Stimulated activated CD4-positive, alpha-beta T cell treated with anti-CD3 and anti-CD28 coated beads, TNF-alpha, amount 100 ng/mL, for 4 hours (primary cell): ENCODE data around the gene CEACAM21.
"Not testable (repeated sequence)": the region's sequence is repeated elsewhere in the genome, so short reads cannot be mapped to it uniquely, and the experiment has no call there.

Experiments
- DNase-seq, 3 experiments: peaks; one replicate each; pipeline ENCODE4 v3.0.0-alpha.2; 2020; ENCODE audit warnings: low read depth in 3 of 3

CEACAM21 gene

DNA sequence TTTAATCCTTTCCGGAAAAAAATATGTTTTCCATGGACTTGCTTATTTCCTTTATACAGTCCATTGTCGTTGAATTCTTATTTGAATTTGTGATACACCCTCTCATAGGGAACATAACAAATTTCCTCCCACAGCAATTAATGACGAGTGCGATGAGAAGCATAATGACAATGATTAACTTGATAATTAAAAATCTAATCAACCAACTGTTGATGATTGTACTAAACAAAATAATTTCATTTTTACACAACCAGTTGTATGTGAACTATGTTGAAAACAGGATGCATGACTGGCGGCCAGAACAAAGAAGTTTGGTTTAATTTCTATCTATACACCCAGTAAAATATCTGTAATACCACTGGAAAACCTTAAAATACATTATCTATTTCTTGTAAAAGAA lies 26.1 kb upstream of the CEACAM21 start:
- DNase-seq: no peak

DNA sequence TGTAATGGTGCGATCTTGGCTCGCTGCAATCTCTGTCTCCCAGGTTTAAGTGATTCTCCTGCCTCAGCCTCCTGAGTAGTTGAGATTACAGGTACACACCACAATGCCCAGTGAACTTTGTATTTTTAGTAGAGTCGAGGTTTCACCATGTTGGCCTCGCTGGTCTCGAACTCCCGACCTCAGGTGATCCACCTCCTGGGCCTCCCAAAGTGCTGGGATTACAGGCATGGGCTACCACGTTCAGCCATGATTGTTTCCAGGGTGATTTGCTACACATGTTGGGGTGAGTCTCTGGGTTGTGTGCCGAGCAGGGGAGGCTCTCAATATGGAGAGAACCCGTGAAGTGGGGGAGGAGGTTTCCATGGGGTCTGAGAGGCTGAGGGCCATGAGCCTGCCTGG lies 24.8 kb upstream of the CEACAM21 start:
- DNase-seq: no peak

DNA sequence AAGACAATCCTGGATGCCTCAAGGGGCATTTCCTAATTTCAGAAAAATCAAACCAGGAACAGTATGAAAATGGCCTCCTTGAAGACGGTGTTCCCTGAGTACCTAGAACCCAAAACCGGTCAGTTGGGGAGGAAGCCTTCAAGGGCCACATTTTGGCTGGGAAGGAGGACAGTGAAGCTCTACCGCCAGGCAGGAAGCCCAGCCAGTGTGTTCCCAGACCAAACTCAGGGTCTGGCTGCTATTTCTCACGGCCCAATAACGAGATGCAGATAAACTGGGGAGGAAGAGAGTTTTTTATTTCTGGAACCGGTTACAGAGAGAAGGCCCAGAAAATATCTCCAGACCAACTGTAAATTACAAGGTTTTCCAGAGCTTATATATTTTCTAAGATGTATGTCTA lies 24.3 kb upstream of the CEACAM21 start:
- no peak for DNase-seq

DNA sequence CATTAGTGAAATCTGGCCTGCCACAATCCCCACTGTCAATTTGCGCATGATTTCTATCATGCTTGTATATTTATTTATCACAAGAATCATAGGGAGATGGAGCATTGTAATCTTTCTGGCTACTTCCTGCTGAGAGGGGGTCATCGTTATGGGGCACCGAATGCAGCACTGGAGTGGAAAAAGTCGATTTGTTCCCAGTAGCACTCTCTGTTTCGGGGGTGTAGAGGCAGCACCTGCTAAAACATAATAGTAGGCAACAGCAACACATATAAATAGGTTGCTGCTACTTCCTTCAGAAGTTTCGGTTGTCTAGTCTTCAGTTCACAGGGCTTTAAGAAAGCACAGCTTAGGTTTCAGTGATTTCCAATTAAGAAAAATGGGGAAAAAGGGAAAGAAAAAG lies 23.4 kb upstream of the CEACAM21 start:
- DNase-seq: no peak

DNA sequence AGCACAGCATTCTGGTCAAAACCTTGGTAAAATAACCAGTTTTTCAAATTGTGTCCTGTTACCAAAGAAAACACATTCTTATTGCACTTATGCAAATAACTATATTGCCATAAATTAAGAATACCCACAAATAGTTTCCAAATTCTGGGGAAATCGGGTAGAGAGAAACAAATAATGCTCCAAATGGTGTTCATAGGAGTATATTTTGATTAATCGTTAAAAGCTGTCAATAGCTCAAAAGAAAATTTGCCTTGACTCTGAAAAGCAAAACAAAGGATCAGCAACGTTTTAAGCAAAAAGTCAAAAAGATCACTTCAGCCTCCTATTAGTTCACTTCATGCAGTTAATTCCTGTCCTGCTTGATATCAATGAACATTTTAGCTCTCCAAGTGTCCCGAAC lies 22.2 kb upstream of the CEACAM21 start:
- no peak for DNase-seq

DNA sequence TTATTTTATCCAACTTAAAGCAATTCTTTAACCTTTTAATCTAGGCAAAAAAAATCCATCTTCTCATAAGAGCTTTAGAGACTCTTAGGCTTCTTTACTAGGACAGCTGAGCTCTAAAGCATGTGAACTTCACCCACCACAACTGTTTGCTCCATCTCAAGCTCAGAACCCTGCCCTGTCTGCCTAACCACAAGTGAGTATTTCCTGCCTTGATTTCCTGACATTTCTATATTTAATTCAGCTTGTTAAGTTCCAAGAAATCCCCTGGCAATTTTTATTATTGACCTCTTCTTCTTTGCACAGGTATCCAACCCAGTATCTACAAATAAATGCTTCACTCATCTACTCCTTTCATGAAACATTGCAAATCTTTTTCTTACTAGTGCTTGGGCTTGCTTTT lies 21.1 kb upstream of the CEACAM21 start:
- no peak for DNase-seq

DNA sequence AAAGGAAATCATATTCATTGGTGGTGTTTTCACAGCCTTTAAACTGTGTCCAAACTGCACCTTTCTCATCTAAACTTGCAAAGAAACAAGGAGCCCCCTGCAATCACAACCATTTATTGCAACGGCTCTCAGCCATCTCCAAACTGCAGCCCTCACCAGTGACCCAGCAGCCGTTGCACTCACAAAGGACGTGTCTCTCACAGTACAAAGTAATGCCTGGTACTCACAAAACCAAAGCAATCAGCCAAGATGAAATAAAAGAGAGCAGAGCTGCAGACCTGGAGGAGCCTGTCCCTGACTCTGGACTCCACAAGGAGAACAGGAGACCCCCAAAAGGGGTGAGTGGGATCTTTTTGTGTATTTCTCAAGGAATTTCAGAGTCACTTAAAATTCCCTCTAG lies 20.2 kb upstream of the CEACAM21 start:
- DNase-seq: no peak

DNA sequence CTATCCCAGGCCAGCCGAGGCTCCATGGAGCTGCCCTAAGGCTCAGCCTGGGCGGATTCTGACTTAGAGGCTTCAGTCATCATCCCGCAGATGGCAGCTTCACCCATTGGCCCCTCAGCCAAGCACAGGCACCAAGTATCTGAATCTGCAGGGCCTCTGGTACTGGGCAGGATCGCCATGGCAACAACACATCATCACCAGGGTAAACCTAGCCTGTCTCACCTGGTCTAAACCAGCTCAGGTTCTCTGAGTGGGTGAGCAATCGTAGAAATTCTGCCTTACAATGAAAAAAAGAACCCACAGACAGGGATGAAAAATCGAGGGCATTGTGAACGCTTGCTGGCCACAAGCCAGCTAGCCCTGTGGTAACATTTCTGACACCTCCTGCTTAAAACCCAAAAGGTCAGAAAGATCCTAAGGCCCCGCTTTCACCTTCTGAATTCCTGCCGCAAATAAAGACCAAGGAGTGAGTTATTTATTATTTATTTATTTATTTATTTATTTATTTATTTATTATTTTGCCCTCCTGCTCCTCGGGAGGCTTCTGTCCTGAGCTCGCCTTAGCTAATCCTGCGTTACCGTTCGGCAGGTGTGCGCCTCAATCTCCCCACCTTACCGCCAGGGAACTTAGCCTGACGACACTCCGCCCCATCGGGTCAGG lies 12.0 kb upstream of the CEACAM21 start:
- no peak for DNase-seq

DNA sequence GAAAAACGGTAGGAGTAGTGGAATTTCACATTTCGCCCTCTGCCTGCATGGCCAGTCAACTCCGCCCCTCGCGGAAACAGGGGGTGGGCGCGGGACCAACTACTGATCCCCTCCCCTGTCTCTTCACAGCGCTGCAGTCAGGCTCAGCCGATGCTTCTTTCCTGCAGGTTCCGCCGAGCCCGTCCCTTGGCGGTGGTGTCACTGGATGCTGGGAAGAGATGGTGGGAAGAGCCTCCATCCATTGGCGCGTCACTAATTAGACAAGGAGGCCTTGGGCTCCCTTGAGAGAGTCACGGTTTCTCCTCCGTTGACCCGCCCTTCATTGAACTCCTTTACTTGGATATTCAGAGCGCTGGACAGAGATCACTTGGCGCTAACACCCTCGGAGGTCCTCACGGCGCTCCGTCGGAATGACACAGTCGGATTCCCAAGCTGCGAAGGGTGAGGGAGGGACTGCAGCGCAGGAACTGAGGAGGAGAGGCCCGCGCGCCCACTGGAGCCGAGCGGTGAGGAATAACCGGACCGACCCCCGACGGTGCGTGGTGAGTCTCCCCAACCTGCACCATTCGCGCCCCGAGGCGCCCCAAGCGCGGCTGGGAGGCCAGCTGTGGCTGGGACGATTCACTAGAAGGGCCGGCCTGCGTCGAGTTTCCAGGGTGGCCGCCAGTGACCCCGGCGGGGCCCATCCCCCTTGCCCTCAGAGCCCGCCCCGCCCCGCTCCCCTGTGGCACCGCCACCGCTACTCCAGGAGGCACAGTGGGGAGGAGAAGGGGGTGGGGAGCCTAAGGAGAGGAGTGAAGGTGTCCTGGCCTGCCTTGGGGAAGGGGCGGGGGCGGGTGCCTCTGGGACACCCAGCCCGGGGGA lies 11.2 kb upstream of the CEACAM21 start:
- no peak for DNase-seq

DNA sequence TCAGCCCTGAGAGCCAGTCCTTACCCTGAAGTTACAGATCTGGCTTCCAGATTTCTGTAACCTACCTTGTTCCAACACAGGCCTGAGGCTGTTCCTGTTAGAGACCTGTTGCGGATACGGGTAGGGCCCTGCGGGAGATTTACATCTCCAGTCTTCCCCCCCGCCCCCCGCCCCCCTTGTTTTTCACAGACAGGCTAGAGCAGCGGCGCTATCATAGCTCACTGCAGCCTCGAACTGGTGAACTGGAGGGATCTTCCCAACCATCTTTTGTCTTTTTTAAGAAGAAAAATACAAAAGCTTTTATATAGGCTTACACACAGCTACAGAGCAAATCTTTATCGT lies 10.6 kb upstream of the CEACAM21 start:
- DNase-seq: no peak

DNA sequence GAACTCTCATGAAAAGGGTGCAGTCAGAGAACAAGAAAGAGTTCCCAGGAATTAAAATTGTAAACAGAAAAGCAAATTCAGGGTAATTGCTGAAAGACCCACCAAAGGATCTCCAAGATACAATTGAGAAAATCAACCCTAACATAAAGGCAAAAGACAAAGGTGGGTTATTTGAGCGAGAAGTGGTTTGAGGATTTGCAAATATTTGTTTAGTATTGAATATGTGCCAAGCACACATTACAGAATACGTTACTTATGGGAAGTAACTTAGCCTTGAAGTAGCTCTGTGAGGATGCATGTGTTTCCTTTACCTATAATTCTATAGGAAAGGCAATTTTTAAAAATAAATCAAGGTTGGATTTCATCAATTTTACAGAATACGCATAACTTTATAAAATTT lies 10.0 kb upstream of the CEACAM21 start:
- DNase-seq: no peak

DNA sequence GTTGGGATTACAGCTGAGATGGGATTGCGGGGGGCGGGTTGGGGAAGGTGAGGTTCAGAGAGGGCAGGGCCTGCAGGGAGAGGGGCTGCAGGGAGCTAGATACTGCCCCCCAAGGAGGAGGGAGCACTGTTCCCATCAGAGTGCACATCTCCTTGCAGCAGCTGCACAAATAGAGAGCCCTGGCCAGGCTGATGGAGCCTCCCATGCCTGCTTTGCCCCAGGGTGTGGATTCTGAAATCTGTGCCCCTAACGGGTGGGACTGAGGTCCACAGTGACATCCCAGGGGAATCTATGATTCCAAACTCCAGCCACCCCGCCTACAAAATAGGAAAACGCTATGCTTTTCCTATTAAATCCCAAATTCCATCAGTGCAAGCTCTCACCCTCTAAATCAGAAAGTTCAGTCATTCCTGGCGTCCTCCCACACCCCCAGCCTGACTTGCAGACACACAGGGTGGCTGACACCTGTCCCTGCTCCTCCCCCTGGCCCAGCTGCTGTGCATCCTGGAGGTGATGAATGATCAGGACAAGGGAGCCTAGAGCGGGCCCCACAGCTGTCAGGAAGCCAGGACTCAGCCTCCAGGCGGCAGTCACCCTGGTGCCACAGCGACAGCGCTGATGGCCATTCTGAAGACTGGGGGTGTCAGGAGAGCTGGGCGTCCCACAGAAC lies 6.3 kb upstream of the CEACAM21 start:
- no peak for DNase-seq

DNA sequence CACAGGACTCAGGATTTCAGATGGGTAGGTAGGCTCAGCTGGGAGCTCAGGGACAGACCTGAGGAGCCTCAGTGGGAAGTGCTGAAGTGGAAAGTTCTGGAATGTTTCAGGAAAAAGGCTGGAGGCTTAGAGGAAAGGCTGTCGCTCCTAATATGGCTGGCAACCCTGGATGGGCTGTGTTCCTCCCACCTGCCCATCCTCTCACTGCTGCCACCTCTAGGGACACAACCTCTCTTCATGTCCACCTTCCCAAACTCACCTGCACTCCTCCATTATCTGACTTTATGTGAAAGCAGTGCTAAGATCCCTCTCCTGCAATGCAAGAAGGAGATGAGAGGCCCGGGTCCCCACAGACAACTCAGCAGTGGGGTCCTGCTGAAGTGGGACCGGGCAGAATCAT lies 5.8 kb upstream of the CEACAM21 start:
- DNase-seq: no peak

DNA sequence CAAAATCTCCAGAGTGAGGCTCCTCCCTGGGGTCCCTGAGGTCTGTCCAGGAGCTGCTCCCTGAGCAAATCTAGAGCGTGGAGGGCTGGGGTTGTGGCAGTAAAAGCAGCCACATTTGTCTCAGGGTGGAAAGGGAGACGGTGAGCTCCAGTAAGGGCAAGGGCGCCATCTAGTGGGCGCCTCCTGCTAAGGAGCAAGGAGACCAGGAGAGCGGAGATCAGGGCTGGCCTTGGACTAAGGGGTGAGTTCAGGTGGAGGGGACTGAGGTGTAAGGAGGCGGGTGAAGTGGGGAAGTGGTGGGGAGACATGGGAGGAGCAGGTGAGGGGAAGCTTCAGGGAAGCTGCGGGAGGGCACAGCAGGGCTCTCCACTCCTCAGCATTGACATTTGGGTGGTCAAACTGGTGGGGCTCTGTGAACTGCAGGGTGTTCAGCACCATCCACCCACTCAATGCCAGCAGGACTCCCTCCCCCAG lies 5.3 kb upstream of the CEACAM21 start:
- peak; percentile 70 to 79 (median 75) for DNase-seq

DNA sequence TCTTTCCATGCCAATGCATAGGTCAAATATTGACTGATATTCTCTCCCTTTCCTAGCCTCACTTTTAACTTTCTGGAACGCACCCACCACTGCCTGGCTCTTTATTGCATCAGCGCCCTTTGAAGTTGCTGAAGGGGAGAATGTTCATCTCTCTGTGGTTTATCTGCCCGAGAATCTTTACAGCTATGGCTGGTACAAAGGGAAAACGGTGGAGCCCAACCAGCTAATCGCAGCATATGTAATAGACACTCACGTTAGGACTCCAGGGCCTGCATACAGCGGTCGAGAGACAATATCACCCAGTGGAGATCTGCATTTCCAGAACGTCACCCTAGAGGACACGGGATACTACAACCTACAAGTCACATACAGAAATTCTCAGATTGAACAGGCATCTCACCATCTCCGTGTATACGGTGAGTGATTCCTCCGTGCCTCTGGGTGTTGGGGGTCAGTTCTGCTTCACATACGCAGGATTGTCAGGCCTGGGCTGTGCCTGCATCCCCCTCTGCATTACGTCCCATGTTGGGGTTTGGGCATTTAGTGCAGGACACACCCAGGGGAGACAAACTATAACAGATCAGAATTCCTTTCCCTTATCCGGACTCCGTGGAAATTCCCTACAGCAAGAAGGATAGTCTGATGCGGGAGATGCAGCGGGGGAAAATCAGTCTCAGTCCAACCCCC lies 1.3 kb downstream of the CEACAM21 start:
- DNase-seq: no peak

DNA sequence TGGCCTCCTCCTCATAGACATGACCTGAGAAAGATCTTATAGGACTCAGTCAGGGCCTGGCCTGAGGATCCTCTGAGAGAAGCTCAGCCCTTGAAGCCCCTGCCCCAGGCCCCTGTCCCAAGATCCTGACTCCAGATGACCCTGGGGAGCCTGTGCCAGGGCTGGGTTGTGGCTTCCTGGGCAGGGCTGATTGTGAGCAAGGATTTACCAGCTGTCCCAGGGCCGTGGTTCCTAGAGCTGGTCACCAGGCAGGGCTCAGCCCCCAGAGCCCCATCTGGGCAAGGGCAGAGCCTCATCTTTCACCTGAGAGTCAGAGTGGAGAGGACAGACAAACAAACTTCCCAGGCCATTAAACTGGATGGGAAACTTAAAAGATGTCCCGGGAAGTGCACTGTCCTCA lies 1.9 kb downstream of the CEACAM21 start:
- DNase-seq: no peak

DNA sequence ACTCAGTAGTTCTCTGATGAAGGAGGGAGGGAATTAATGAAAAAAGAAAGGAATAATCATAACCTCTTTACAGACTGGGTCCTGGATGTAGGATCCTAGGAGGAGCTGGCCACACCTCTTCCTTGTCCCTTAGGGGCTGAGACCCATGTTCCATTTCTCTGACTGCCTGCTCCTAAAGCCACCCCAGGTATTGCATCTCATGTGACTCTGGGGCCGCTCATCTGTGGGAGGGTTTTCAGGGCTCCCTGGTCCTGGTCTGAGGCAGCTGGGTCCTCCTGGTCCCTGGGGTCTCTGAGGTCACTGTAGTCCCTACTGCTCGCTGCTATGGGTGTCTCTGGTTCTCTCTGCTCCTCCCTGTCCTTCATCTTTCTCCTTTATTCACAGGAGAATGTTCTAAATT lies 2.9 kb downstream of the CEACAM21 start:
- DNase-seq: no peak

DNA sequence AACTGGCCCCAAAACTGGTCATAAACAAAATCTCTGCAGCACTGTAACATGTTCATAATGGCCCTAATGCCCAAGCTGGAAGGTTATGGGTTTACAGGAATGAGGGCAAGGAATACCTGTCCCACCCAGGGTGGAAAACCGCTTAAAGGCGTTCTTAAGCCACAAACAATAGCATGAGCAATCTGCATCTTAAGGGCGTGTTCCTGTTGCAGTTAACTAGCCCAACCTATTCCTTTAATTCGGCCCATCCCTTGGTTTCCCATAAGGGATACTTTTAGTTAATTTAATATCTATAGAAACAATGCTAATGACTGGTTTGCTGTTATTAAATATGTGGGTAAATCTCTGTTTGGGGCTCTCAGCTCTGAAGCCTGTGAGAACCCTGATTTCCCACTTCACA lies 5.1 kb downstream of the CEACAM21 start:
- not testable (repeated sequence) for DNase-seq

DNA sequence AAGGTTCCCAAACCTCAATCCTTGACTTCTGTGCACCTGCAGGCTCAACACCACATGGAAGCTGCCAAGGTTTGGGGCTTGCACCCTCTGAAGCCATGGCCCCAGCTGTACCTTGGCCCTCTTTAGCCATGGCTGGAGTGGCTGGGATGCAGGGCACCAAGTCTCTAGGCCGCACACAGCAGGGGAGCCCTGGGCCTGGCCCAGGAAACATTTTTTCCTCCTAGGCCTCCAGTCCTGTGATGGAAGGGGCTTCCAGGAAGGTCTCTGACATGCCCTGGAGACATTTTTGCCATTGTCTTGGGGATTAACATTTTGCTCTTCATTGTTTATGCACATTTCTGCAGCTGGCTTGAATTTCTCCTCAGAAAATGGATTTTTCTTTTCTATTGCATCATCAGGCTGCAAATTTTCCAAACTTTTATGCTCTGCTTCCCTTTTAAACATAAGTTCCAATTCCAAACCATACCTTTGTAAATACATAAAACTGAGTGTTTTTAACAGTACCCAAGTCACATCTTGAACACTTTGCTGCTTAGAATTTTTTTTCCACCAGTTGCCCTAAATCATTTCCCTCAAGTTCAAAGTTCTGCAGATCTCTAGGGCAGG lies 6.7 kb downstream of the CEACAM21 start:
- not testable (repeated sequence) for DNase-seq

DNA sequence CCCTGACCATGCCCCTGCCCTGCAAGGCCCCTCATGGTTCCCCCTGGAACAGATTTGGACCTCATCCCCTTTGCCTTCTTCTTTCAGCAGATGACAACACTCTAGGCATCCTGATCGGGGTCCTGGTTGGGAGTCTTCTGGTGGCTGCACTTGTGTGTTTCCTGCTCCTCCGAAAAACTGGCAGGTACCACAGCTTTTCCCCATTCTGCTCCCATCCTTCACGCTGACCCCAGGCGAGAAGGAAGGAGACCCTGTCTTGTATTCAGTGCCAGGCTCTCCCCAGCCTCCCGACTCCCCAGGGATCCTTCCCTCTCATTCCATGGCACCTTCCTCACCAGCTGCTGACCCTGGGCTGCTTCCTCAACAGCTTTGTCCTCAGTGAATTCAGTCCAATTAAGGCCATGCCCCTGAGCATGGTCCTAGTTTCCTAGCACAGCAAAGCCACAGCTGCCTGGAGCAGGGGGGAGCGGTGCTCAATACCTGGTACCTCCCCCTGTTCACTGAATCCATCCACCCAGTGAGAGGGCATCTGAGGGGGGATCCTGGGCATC lies 8.4 kb downstream of the CEACAM21 start:
- DNase-seq: no peak

DNA sequence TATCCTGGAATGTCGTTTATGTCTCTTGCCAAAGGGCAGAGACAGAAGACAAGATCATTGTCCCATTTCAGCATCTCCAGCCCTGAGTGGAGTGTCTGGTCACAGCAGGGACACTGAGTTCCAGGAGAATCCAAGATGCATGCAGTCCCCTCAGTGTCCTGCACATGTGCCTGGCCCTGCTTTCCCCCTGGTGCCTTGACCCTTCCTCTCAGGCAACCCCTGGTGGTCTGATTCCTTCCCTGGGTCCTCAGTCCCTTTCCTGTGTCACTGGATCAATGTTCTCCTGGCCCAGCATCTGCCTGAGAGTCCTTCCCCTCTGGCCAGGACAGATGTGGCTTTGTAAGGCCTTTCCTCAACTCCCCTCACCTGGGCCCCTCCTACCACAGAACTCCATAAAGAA lies 9.0 kb downstream of the CEACAM21 start:
- DNase-seq: no peak

DNA sequence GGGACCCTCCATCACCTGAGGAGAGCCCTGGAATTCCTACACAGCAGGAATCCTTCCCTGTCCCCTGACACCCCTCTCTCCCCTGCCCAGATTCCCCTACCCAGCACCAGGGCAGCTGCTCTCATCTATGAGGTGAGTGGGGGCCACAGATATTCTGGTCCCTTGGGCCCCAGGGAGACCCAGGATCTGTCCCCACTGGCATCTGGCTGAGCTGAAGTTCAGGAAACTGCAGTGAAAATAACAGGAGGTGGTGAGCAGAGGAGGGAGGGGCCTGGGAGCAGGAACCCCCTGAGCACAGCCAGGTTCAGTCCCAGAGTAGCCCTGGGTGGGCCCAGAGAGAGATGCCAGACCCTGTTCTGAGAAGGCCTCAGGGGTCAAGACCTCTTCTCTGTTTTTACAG lies 10.1 kb downstream of the CEACAM21 start:
- DNase-seq: no peak
